ENCODE measurements around the gene SENP3.

The SENP3 gene

DNA sequence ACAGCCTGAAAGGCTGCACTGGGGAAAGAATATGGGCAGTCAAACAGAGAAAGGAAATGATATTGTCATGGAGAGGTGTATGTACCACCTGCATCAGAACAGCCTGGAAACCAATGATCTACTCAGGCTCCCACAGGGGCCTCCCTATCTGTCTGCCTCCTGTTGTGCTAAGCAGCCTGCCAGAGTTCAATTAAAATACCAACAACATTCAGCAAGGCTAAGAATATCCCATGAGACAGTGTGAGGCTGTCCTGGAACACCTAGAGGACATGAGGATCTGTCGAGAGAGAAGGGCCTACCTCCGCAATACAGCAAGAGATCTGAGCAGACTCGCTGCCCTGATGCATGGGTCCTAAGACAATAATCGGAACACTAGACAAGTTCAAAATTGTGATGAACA is 44.6 kb downstream of the SENP3 start:
- no peak for DNase-seq

DNA sequence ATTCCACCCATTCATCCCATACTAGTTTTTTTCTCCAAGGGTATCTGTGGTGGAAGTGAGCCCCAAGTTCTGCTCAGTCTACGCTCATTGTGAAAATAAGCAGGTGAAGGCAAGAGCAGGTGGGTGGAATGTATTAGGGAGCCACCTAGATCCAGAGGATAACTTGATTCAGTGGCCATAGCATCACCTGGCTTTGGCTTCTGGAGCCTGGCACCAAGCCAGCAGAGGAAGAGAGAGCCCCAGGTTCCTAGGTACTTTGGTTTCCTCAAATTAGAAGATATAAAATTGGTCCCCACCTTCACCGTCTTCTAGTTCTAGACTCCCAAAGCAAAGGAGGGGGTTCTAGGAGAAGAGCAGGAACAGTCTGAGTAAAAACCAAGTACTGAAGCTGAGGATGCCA is 48.9 kb downstream of the SENP3 start:
- DNase-seq = no peak

DNA sequence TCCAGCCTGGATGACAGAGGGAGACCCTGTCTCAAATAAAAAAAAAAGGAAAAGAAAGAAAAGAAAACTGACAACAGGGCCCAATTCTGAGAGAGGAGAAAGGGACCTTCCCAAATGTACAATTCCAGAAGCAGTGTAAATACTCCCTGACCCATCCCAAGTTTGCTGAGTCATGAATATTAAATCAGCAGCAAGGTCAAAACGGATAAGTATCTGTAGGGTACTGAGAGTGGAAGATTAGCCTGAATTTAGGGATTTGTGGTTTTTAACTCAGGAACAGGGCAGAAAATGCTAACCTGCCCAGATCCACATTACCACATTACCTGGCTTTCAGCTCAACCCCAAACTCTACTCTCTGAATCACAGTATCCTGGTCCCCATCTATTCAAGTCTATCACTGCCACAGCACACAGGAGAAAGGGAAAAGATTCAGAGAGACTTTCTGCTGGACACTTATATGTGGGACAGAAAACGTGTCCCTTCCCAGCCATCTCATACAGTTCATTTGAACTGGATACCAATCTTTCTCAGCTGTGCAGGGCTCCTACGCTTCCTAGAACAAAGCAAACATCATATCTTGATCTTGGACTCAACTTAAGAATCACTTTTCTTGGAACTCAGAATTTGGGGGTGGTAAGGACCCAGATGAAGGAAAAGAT is 50.0 kb downstream of the SENP3 start:
- no peak for DNase-seq

DNA sequence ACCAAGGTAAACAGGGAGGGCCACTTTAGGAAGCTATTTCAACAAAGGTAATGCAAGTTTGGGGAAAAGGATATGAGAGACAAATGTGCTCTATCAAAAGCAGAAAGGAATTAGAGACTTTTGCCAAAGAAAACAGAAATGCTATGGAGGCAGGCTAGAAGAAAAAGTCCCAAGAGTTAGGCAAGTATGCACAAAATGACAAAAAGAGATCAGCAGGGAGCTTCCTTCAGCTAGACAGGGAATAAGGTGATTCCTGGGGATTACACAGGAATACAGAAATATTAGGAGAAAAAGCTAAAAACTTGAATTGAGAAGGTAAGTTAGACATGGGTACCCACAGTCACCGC is 50.5 kb downstream of the SENP3 start:
- DNase-seq = no peak

DNA sequence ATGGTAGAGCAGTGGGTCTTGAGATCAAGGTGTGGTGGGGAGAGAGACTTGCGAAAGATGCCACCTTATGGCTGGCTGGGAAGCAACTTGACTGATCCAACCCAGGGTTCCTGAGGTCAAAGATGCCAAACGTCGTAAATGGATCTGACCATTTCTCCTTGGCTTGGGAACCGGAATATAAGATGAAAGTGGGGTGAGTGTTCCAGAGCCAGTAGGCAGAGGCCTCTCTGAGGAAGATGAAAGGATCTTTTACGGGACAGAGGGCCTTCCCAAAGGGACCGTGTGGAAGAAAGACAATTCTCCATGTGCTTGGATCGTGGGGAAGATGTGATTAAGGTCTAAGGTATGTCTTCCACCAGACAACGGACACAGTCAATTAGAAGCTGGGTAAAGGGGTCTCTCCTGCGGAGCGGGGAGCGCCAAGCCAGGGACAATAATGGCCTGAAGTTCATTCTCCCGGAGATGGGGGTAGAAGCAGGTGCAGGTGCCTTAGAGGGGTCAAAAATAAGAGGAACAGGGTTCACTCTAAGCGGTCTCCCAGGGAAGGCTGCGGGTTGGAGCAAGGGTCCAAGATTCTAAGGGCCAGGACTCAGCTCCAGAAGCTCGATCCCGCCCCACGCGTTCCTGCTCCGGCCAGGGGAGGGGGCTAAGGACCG is 52.2 kb downstream of the SENP3 start:
- no peak for DNase-seq

DNA sequence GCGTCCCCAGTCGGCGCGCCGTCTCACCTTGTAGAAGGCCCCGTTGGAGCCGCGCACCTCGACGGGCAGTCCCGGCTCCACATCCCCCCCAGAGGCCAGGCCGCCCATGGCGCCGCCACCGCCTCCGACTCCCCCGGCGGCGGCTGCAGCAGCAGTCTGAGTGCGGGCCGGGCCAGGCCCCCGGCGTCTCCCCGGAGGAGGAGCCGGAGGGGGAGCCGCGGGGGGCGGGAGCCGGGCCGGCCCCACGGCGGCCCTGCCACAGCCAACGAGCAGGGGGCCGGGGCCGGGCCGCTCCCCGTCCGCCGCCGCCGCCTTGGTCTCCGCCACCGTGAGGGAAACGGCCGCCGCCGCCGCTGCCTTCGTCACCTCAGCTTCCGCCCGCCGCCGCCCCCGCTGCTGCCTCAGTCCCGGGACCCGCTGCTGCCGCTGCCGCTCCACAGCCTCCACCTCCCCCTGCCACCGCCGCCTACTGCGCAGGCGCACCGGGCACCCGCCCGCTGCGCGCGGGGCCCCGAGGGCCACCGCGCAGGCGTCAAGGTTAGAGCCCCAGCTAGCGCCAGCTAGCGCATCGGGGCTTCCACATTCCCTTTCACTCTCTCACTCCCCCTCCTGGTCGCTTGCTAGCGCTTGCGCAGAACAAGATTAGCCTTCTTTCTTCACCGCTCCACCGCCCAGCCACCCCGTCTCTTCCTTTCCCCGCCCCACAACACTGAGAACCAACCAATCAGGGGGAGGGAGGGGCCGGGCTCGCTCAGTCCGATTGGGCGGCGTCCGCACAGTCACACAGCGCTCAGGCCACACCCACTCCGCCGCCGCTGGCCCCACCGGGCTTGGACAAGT is 52.9 kb downstream of the SENP3 start, which contains the start of gene FXR2:
FXR2 (minus strand) TSS at position 473 of the 840 bp plus-strand sequence; CDS start at position 108, 365 bp downstream.
- peak; percentile 100 for DNase-seq

DNA sequence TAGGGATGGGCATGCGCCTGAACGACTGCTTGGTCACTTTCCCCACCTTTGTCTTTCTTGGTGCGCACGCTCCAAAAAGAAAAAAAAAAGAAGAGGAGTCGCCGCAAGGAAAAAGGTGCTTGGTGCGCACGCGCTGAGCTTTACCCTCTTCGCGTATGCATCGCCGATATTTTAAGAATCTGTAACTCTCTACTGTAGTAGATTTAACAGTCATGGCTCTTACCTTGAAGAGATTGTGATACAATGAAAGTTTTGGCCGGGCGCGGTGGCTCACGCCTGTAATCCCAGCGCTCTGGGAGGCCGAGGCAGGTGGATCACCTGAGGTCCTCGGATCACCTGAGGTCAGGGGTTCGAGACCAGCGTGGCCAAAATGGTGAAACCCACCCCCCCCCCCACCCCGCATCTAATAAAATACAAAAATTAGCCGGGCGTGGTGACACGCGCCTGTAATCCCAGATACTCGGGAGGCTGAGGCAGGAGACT is 53.6 kb downstream of the SENP3 start:
- DNase-seq = no peak

DNA sequence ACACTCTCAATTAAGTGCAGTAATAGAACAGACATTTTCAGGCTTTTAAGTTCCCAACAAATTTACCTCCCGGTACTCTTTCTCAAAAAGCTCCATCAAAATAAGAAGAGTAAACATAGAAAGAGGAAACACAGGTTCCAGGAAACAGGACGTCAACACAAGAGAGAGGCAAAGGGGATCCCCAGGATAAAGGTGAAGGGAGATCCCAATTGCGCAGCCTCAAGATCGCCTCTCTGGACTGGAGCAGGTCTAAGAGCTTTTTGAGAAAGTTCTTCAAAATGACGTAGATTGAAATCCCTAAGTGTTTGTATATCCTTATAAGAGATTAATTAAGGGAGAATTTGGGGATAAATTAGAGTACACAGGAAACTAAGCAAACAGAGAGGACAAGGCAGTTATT is 56.9 kb downstream of the SENP3 start:
- no peak for DNase-seq

DNA sequence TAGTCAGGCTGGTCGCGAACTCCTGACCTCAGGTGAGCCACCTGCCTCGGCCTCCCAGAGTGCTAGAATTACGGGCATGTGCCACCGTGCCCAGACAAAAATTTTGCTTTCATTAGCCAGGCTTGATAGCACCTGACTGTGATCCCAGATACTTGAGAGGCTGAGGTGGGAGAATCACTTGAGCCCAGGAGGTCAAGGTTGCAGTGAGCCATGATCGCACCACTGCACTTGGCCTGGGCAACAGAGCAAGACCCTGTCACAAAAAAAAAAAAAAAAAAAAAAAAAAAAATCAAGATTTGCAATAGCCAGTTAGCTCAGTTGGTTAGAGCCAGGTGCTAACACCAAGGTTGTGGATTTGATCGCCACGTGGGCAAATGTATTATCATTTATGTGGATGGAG is 59.1 kb downstream of the SENP3 start:
- DNase-seq = no peak

All from stimulated activated naive CD4-positive, alpha-beta T cell treated with Interleukin-2 at 50 U/mL for 16 hours (primary cell).